ENCODE data around the gene VIL1. TPM values are rescaled to one million over a fixed set of nuclear protein-coding genes. Genes with fewer than 3 reads are reported as not detected.

Gene VIL1
- total and polyA plus RNA-seq, 4 donors, result 0.06 to 0.77 (median 0.15) TPM

DNA sequence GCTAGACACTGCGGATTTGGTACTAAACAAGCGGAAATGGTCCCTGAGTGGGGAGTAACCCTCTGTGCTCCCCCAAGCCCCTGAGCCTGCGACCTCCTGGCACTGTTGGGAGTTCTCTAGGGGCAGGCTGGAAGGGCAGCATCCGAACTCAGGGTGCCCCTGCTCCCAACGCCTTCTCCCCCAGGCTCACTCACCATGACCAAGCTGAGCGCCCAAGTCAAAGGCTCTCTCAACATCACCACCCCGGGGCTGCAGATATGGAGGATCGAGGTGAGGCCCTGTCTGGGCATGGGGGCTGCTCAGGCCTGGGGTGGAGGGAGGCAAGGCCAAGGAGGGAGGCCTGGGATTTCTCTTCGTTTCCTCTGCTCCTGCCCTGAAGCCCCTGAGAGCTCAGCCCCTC lies 4.7 kb downstream of the VIL1 start:
- 88 to 94% methylated on average over 9 of the region's 9 CpGs for WGBS, 2 donors
- H3K9me3 ChIP-seq (ENCODE audit: control insufficient read depth in 4 of 4, insufficient read depth in 3 of 4, low read length in 3 of 4), result no peaks in the 10 kb centered on the region
- H3K9ac ChIP-seq (ENCODE audit: insufficient read depth in 1 of 2, low read length in 2 of 2), result no peak overlapping the region
- no peak for DNase-seq
- H3K4me3 ChIP-seq, result no peak overlapping the region
- no peaks in the 10 kb centered on the region for H3K27me3 ChIP-seq (ENCODE audit: control insufficient read depth in 3 of 3, insufficient read depth in 3 of 3, low read length in 2 of 3)
- H3K36me3 ChIP-seq (ENCODE audit: control insufficient read depth in 4 of 4, insufficient read depth in 4 of 4, low read length in 4 of 4), result no peaks in the 10 kb centered on the region
- peaks cover 0 to 3% (median 0%) of the 10 kb centered on the region in 5 donors for H3K4me1 ChIP-seq (ENCODE audit: control insufficient read depth in 5 of 5, insufficient read depth in 5 of 5, low read length in 5 of 5)
- TF ChIP-seq, protein P1, sequence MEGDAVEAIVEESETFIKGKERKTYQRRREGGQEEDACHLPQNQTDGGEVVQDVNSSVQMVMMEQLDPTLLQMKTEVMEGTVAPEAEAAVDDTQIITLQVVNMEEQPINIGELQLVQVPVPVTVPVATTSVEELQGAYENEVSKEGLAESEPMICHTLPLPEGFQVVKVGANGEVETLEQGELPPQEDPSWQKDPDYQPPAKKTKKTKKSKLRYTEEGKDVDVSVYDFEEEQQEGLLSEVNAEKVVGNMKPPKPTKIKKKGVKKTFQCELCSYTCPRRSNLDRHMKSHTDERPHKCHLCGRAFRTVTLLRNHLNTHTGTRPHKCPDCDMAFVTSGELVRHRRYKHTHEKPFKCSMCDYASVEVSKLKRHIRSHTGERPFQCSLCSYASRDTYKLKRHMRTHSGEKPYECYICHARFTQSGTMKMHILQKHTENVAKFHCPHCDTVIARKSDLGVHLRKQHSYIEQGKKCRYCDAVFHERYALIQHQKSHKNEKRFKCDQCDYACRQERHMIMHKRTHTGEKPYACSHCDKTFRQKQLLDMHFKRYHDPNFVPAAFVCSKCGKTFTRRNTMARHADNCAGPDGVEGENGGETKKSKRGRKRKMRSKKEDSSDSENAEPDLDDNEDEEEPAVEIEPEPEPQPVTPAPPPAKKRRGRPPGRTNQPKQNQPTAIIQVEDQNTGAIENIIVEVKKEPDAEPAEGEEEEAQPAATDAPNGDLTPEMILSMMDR (IDR thresholded peaks at IDR 0.05; ENCODE audit: control extremely low read depth, extremely low read depth), result no peak
- no peak overlapping the region for H3K27ac ChIP-seq (ENCODE audit: low read depth in 1 of 2, low read length in 1 of 2)
- ATAC-seq (ENCODE audit: insufficient read depth, low FRiP score), result no peak

DNA sequence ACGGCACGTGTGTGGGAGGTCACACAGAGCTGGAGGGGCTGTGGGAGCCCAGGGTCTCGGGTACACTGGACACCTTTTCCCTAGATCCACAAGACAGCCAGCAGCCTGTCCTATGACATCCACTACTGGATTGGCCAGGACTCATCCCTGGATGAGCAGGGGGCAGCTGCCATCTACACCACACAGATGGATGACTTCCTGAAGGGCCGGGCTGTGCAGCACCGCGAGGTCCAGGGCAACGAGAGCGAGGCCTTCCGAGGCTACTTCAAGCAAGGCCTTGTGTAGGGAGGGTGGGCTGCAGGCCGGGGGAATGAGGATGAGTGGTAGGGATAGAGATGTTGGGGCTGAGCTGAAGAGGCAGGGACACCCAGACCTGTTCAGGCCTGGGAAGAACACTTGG lies 6.6 kb downstream of the VIL1 start:
- H3K27ac ChIP-seq (ENCODE audit: low read depth in 1 of 2, low read length in 1 of 2), result no peak overlapping the region
- WGBS, 2 donors, result 79 to 91% methylated on average over 10 of the region's 10 CpGs
- H3K9me3 ChIP-seq (ENCODE audit: control insufficient read depth in 4 of 4, insufficient read depth in 3 of 4, low read length in 3 of 4), result no peaks in the 10 kb centered on the region
- no peaks in the 10 kb centered on the region for H3K36me3 ChIP-seq (ENCODE audit: control insufficient read depth in 4 of 4, insufficient read depth in 4 of 4, low read length in 4 of 4)
- no peak overlapping the region for H3K4me3 ChIP-seq
- DNase-seq (no peak), ATAC-seq (ENCODE audit: insufficient read depth, low FRiP score) (no peak)
- no peaks in the 10 kb centered on the region for H3K4me1 ChIP-seq (ENCODE audit: control insufficient read depth in 5 of 5, insufficient read depth in 5 of 5, low read length in 5 of 5)
- H3K9ac ChIP-seq (ENCODE audit: insufficient read depth in 1 of 2, low read length in 2 of 2), result no peak overlapping the region
- no peaks in the 10 kb centered on the region for H3K27me3 ChIP-seq (ENCODE audit: control insufficient read depth in 3 of 3, insufficient read depth in 3 of 3, low read length in 2 of 3)
- TF ChIP-seq, protein P1 (IDR thresholded peaks at IDR 0.05; ENCODE audit: control extremely low read depth, extremely low read depth), result no peak

DNA sequence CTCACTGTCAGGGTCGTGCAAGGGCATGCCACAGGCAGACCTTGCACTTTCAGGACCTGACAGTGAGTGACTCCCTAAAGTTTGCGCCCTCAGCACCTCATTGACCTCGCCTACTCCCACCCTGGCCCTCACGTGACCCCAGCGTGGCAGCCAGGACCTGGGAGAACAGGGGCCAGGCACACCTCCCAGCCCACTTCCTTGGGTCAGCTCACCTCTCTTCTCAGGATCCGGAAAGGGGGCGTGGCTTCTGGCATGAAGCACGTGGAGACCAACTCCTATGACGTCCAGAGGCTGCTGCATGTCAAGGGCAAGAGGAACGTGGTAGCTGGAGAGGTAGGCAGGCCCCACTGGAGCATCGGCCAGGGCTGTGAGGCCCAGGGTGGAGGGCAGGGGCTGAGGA lies 8.8 kb downstream of the VIL1 start:
- no peaks in the 10 kb centered on the region for H3K4me1 ChIP-seq (ENCODE audit: control insufficient read depth in 5 of 5, insufficient read depth in 5 of 5, low read length in 5 of 5)
- ATAC-seq (ENCODE audit: insufficient read depth, low FRiP score) (no peak), DNase-seq (no peak)
- WGBS, 2 donors, result 73 to 85% methylated on average over 11 of the region's 11 CpGs
- no peak overlapping the region for H3K9ac ChIP-seq (ENCODE audit: insufficient read depth in 1 of 2, low read length in 2 of 2)
- H3K27me3 ChIP-seq (ENCODE audit: control insufficient read depth in 3 of 3, insufficient read depth in 3 of 3, low read length in 2 of 3), result no peaks in the 10 kb centered on the region
- no peaks in the 10 kb centered on the region for H3K9me3 ChIP-seq (ENCODE audit: control insufficient read depth in 4 of 4, insufficient read depth in 3 of 4, low read length in 3 of 4)
- TF ChIP-seq, protein P1 (IDR thresholded peaks at IDR 0.05; ENCODE audit: control extremely low read depth, extremely low read depth), result no peak
- H3K36me3 ChIP-seq (ENCODE audit: control insufficient read depth in 4 of 4, insufficient read depth in 4 of 4, low read length in 4 of 4), result no peaks in the 10 kb centered on the region
- no peak overlapping the region for H3K4me3 ChIP-seq
- no peak overlapping the region for H3K27ac ChIP-seq (ENCODE audit: low read depth in 1 of 2, low read length in 1 of 2)

DNA sequence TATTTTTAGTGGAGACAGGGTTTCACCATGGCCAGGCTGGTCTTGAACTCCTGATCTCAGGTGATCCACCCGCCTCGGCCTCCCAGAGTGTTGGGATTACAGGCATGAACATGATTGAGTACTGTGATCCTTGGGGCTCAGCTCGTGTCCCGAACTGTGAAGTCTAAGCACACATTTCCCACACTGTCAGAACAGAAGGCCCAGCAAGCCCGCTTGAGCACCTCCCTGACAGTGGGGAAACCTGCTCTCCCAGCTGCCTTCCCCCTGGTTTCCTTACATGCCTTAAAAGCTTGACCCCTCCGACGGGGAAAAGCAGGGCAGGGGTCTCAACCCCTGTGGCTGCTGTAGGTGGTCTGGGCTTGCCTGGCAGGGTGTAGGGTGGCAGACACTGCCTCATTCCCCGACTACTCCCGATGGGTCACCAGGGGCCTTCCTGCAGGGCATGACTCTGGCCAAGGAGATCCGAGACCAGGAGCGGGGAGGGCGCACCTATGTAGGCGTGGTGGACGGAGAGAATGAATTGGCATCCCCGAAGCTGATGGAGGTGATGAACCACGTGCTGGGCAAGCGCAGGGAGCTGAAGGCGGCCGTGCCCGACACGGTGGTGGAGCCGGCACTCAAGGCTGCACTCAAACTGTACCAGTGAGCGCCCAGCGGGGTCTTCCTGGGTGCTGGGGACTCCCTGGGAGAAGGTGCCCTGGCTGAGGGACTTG lies 10.1 kb downstream of the VIL1 start:
- no peaks in the 10 kb centered on the region for H3K36me3 ChIP-seq (ENCODE audit: control insufficient read depth in 4 of 4, insufficient read depth in 4 of 4, low read length in 4 of 4)
- no peak overlapping the region for H3K27ac ChIP-seq (ENCODE audit: low read depth in 1 of 2, low read length in 1 of 2)
- 92 to 96% methylated on average over 24 of the region's 24 CpGs for WGBS, 2 donors
- H3K9ac ChIP-seq (ENCODE audit: insufficient read depth in 1 of 2, low read length in 2 of 2), result no peak overlapping the region
- H3K4me3 ChIP-seq, result no peak overlapping the region
- no peak for DNase-seq
- no peaks in the 10 kb centered on the region for H3K27me3 ChIP-seq (ENCODE audit: control insufficient read depth in 3 of 3, insufficient read depth in 3 of 3, low read length in 2 of 3)
- no peak for ATAC-seq (ENCODE audit: insufficient read depth, low FRiP score)
- H3K9me3 ChIP-seq (ENCODE audit: control insufficient read depth in 4 of 4, insufficient read depth in 3 of 4, low read length in 3 of 4), result no peaks in the 10 kb centered on the region
- TF ChIP-seq, protein P1 (IDR thresholded peaks at IDR 0.05; ENCODE audit: control extremely low read depth, extremely low read depth), result no peak
- no peaks in the 10 kb centered on the region for H3K4me1 ChIP-seq (ENCODE audit: control insufficient read depth in 5 of 5, insufficient read depth in 5 of 5, low read length in 5 of 5)

All from lung (tissue), 12 donors.